HG03135 (cell line): Measurements from ENCODE around the gene ARHGEF2.

Experiments
- ATAC-seq: cut with Tn5 transposase; IDR thresholded peaks from one replicate; pipeline ENCODE4 v1.9.1; 2021; ENCODE audit warnings: mild to moderate bottlenecking, moderate library complexity; ENCODE audit not compliant: unreplicated experiment

The ARHGEF2 gene

DNA sequence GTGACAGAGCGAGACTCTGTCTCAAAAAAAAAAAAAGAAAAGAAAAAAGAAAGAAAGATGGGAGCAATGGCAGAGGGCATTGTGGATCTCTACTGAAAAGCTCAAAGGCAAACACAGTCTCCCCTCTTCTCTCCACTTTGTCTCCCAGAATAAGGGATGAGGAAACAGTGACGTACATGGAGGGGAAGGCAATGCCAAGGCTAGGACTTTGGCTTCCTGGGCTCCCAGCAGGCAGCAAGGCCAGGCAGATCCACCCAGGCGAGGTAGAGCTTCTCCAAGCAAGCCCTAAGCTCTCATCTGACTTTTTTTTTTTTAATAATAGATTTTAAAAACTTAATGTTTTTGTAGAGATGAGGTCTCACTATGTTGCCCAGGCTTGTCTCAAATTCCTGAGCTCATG lies 4.6 kb downstream of the ARHGEF2 start:
- no peak for ATAC-seq

GRCh38 chr1:155971910-155972809 lies 6.2 kb downstream of the ARHGEF2 start:
- ATAC-seq = no peak

- ATAC-seq = peak; percentile 56
Observed at GRCh38 chr1:155970531-155971167, 7.7 kb downstream of the ARHGEF2 start.

DNA sequence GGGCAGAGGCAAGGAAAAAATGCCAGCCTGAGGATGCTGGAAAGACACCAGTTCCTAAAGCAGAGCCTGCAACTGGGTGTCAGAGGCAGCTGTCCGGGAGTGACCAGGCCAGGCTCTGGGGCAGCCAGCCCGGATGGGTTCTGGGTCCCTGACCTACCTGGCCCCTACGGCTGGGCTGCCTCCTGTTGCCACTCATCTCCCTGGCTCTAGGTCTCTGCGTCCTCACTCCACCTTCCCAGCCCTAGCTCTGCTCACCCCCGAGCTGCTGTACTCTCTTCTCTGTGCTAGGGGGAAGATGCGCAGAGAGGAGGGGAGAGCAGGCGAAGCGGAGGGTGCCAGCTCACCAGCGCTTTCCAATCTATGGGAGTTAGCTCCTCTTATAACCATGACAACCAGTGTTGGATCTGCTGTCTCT lies 9.0 kb downstream of the ARHGEF2 start:
- ATAC-seq = no peak

DNA sequence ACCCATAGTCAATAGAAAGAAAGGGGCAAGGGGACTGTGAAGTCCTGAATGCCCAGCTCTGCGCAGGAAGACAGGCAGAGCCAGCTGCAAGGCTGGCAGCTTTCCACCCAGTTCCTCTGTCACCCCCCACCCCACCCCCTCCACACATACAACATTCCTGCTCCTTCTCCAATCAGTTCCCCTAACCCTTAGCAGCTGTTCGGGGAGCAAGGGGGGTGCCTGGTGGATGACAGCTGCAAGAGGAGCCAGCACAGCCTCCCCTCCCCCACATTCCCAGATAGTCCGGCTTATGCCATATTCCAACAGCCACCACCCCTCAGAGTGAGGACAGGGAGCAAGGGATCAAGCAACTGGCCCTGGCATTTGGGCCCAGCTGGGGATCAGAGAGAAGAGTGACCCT lies 9.7 kb downstream of the ARHGEF2 start:
- ATAC-seq = no peak

DNA sequence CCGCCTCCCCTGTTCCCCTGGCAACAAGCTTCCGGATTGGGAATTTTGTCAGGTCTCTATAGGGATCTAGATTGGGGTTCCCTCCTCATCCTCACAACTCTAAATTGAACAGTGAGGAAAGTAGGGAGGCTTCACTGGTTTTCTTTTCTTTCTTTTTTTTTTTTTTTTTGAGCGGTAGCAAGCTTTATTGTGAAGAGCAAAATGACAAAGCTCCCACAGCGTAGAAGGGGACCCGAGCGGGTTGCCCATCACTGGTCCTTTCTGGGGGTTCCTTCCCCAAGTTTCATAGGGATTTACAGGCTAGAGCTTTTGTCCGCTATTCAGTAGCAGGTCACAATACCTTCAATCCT lies 10.3 kb downstream of the ARHGEF2 start:
- ATAC-seq = no peak

DNA sequence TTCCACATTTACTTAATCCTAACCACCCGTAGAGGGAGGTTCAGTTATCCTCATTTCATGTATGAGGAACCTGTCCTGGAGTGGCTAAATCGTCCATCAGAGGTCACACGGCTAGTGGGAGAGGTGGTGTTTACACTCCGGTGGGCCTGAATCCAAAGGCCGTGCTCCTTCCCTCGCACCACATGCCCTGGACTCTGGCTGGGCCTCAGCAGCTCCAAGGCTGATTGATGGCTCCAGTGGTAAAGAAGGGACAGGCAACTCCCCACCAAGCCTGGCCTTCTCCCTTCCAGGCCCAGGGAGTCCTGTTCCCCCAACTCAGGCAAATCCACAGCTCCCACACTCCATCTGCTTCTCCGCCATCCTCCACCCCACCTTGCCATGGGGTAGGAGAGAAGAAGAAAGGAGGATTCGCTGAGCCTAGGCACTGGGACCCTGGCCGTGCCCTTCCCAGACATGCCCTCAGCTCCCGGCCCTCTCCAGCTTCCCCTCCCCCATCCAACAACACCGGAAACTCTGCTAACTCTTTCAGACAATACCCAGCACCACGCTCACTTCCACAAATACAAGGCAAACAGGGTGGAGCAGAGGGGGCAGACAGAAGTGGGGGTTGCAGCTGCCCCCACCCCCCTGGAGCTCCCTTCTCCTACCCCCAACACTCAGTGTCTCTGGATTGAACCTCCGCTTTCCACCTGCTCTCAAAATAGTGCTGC lies 10.9 kb downstream of the ARHGEF2 start:
- no peak for ATAC-seq

GRCh38 chr1:155966750-155967149 lies 11.6 kb downstream of the ARHGEF2 start:
- ATAC-seq = no peak

GRCh38 chr1:155966135-155966534 lies 12.2 kb downstream of the ARHGEF2 start:
- no peak for ATAC-seq

GRCh38 chr1:155964193-155964592 lies 14.2 kb downstream of the ARHGEF2 start:
- no peak for ATAC-seq

DNA sequence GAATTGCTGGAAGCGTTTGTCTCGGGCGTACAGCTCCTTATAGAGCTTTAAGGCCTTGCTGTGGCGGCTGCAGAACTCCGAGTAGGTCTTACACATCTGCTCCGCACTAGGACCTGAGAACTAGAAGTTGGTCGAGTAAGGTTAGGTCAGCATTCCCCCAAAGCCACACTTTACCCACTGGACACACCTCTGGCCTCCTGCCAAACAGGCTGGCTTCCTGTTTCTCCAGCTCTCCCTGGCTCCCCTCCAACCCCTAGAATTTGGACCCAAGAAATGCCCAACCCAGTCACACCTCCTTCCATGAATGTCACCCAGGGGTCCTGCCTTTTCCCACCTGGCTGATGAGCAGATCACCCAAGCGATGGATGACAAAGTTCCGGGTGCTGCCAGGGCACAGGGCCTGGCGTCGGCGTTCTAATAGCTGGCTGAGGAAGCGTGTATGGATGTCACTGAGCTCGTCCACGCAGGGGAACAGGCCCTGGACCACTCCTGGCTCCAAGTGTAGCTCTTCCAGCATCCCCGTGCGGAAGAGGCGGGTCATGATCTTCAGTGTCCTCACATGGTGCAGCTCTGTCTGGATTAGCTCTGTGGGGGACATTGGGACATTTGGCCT lies 15.6 kb downstream of the ARHGEF2 start:
- ATAC-seq = no peak

GRCh38 chr1:155961937-155962336 lies 16.4 kb downstream of the ARHGEF2 start:
- ATAC-seq = no peak

DNA sequence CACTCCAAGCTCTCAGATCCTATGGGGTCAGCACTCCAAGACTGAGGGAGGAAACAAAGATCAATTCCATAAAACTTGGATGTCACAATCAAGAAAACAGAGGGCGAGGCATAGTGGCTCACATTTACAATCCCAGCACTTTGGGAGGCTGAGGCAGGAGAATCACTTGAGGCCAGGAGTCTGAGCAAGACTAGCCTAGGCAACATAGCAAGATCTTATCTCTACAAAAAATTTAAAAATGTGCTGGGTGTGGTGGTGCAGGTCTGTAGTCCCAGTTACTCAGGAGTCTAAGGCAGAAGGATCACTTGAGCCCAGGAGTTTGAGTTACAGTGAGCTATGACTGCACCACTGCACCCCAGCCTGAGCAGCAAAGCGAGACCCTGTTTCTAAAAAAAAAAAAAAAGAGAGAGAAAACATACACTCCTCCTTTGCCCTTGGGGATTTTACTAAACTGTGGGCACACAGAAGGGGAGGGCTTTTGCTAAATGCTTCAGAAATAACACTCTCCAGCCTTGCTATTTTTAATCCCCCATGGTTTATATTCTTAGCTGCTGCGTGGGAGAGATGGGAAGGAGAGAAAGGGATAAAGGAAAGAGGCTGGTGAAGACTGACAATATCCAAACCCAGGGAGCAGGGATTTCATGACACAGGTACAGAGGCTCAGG lies 18.1 kb downstream of the ARHGEF2 start:
- ATAC-seq = no peak

GRCh38 chr1:155957411-155957915 lies 20.9 kb downstream of the ARHGEF2 start:
- no peak for ATAC-seq

DNA sequence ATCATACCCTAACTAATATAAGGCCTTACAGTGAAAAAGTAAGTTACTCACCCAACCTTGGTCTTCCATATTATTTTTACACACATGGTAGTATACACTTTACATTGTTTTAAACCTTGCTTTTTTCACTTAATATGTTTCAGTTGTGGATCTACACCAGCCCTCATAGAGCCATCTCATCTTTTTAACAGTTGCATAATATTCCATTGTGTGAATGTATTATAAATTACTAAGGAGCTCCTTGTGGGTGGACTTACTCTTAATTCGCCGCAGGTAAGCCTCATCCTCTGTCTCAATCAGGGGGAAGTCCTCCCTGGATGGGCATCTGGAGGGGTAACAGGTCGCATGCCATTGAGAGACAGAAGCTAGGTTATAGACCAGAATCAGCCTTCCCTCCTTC lies 23.7 kb downstream of the ARHGEF2 start:
- ATAC-seq = no peak

GRCh38 chr1:155952505-155952890 lies 25.8 kb downstream of the ARHGEF2 start:
- no peak for ATAC-seq

- no peak for ATAC-seq
Observed at GRCh38 chr1:155951753-155952504, 26.4 kb downstream of the ARHGEF2 start.

- no peak for ATAC-seq
Observed at GRCh38 chr1:155950829-155951228, 27.5 kb downstream of the ARHGEF2 start.

- ATAC-seq = no peak
Observed at GRCh38 chr1:155947741-155948140, 30.6 kb downstream of the ARHGEF2 start.

GRCh38 chr1:155947292-155947691 lies 31.1 kb downstream of the ARHGEF2 start:
- no peak for ATAC-seq
